HCT116 (cell line): ENCODE results near the gene NAPSA. TPM values are rescaled to one million over a fixed set of nuclear protein-coding genes. Genes with fewer than 3 reads are reported as not detected.

Source experiments
- ATAC-seq: fragments of 200-7000 bp; cut with Tn5 transposase; 2 replicates; pipeline ENCODE4 v1.9.1; 2020; ENCODE audit warnings: mild to moderate bottlenecking, moderate library complexity
- BruUV-seq: library from RNA; stranded (reverse); fragments of 400-500 nt; replicated peaks from 2 replicates; lab custom pipeline; 2021; lab: Mats Ljungman, UMichigan
- CTCF ChIA-PET: fragments of 300-600 bp; sonication (Branson Sonifier 250); formaldehyde crosslinking; loops from one replicate; lab custom pipeline; 2021; ENCODE audit warnings: antibody characterized with exemption; lab: Charles Lee
- POLR2A ChIA-PET: fragments of 300-600, 350-600 bp; sonication (Branson Sonifier 250); formaldehyde crosslinking; loops from one replicate; lab custom pipeline; 2021; ENCODE audit warnings: antibody characterized with exemption; lab: Charles Lee
- RAD21 ChIA-PET, 2 experiments: fragments of 300-600 bp; sonication (Branson Sonifier 250); formaldehyde crosslinking; loops; one replicate each; lab custom pipeline; 2023; ENCODE audit warnings: low total read pairs in 2 of 2; ENCODE audit not compliant: uncharacterized antibody in 2 of 2, unreplicated experiment in 2 of 2, low non-redundant PET in 1 of 2; lab: Charles Lee
- DNase-seq: peaks from one replicate; pipeline ENCODE4 v3.0.0-alpha.2; 2010; ENCODE audit warnings: low read depth, low spot score
- H2AFZ ChIP-seq: fragments of 200-600 bp; shearing (Covaris generic), sonication (generic); 2 replicates; pipeline ENCODE4 v1.6.1; 2017; ENCODE audit warnings: low read depth, mixed run types, mixed read lengths, antibody characterized with exemption, low read length; ENCODE audit not compliant: poor library complexity, severe bottlenecking
- H3K27ac ChIP-seq: 2 replicates; pipeline ENCODE4 v1.5.1; 2012; ENCODE audit warnings: low read depth, low read length
- H3K27me3 ChIP-seq: fragments of 200-600 bp; sonication (generic); 2 replicates; pipeline ENCODE4 v1.6.1; 2016; ENCODE audit warnings: mixed run types, low read length, mixed read lengths; ENCODE audit not compliant: insufficient read depth
- H3K36me3 ChIP-seq, 2 experiments: fragments of 200-500 bp in 1 of 2; fragments of 200-600 bp in 1 of 2; sonication (Bioruptor generic) in 1 of 2; sonication (generic) in 1 of 2; 2 replicates each; pipeline versions ENCODE4 v1.5.1 to v1.6.1; 2014 to 2016; ENCODE audit warnings: low read length in 2 of 2, inconsistent platforms in 1 of 2, mixed read lengths in 1 of 2, mixed run types in 1 of 2; ENCODE audit not compliant: insufficient read depth in 2 of 2, control insufficient read depth in 1 of 2
- H3K4me1 ChIP-seq, 2 experiments: fragments of 200-600 bp in 1 of 2; sonication (generic) in 1 of 2; 2 replicates each; pipeline versions ENCODE4 v1.5.1 to v1.6.1; 2012 to 2017; ENCODE audit warnings: low read length in 2 of 2, inconsistent platforms in 1 of 2, mild to moderate bottlenecking in 1 of 2, mixed read lengths in 1 of 2, mixed run types in 1 of 2, moderate library complexity in 1 of 2; ENCODE audit not compliant: insufficient read depth in 2 of 2, control insufficient read depth in 1 of 2
- H3K4me2 ChIP-seq: fragments of 200-600 bp; sonication (generic); 2 replicates; pipeline ENCODE4 v1.6.1; 2017; ENCODE audit warnings: mixed run types, low read length, mixed read lengths
- H3K4me3 ChIP-seq, 2 experiments: fragments of 200-600 bp in 1 of 2; sonication (generic) in 1 of 2; replicated peaks in 1 of 2; 2 replicates each; pipeline ENCODE4 v1.5.1; 2011 to 2016; ENCODE audit warnings: low read length in 2 of 2, control low read depth in 1 of 2, low read depth in 1 of 2, mild to moderate bottlenecking in 1 of 2, mixed read lengths in 1 of 2, mixed run types in 1 of 2
- H3K79me2 ChIP-seq: fragments of 200-600 bp; sonication (generic); 2 replicates; pipeline ENCODE4 v1.6.1; 2017; ENCODE audit warnings: mild to moderate bottlenecking, mixed run types, low read length, moderate library complexity, mixed read lengths; ENCODE audit not compliant: insufficient read depth
- H3K9ac ChIP-seq: fragments of 200-600 bp; sonication (generic); 2 replicates; pipeline ENCODE4 v1.6.1; 2016; ENCODE audit warnings: low read length, mixed read lengths
- H3K9me2 ChIP-seq: fragments of 200-600 bp; sonication (generic), shearing (Covaris generic); 2 replicates; pipeline ENCODE4 v1.6.1; 2017; ENCODE audit warnings: mixed run types, mild to moderate bottlenecking, moderate library complexity; ENCODE audit not compliant: insufficient read depth
- H3K9me3 ChIP-seq, 2 experiments: fragments of 200-500 bp in 1 of 2; fragments of 200-600 bp in 1 of 2; sonication (Bioruptor generic) in 1 of 2; sonication (generic) in 1 of 2; 2 replicates each; pipeline ENCODE4 v1.6.1; 2014 to 2017; ENCODE audit warnings: low read length in 2 of 2, mixed read lengths in 2 of 2, inconsistent platforms in 1 of 2, low read depth in 1 of 2, mild to moderate bottlenecking in 1 of 2, mixed run types in 1 of 2, moderate library complexity in 1 of 2; ENCODE audit not compliant: control insufficient read depth in 1 of 2, insufficient read depth in 1 of 2
- H4K20me1 ChIP-seq: fragments of 200-600 bp; sonication (generic), shearing (Covaris generic); 2 replicates; pipeline ENCODE4 v1.6.1; 2017; ENCODE audit warnings: mixed run types, mild to moderate bottlenecking, moderate library complexity; ENCODE audit not compliant: insufficient read depth
- CBX3 ChIP-seq: IDR thresholded peaks from 2 replicates; pipeline ENCODE4 v1.6.1; 2012; ENCODE audit warnings: low read depth
- CEBPB ChIP-seq: IDR thresholded peaks from 2 replicates; pipeline ENCODE4 v1.6.1; 2012; ENCODE audit warnings: low read depth
- EGR1 ChIP-seq: IDR thresholded peaks from 2 replicates; pipeline ENCODE4 v1.6.1; 2012; ENCODE audit warnings: low read depth
- EZH2 ChIP-seq: fragments of 200-600 bp; sonication (generic); IDR thresholded peaks from 2 replicates; pipeline ENCODE4 v1.6.1; 2017; ENCODE audit warnings: antibody characterized with exemption, mixed run types
- EZH2phosphoT487 ChIP-seq: fragments of 200-600 bp; IDR thresholded peaks from 2 replicates; pipeline ENCODE4 v1.6.1; 2018; ENCODE audit warnings: antibody characterized with exemption, borderline replicate concordance
- POLR2A ChIP-seq: IDR thresholded peaks from 2 replicates; pipeline ENCODE4 v1.7.0; 2011; ENCODE audit warnings: borderline replicate concordance; ENCODE audit not compliant: insufficient read depth, insufficient read length; ENCODE audit errors: extremely low read depth
- POLR2AphosphoS5 ChIP-seq: IDR thresholded peaks from 2 replicates; pipeline ENCODE4 v1.6.1; 2011; ENCODE audit warnings: mild to moderate bottlenecking, low read depth, low read length, moderate library complexity
- RAD21 ChIP-seq: IDR thresholded peaks from 2 replicates; pipeline ENCODE4 v1.6.1; 2012; ENCODE audit warnings: low read depth, mild to moderate bottlenecking
- SRF ChIP-seq: IDR thresholded peaks from 2 replicates; pipeline ENCODE4 v1.6.1; 2012; ENCODE audit warnings: low read depth
- TCF7L2 ChIP-seq: IDR thresholded peaks from 2 replicates; pipeline ENCODE4 v1.7.0; 2011; ENCODE audit warnings: borderline replicate concordance, inconsistent platforms; ENCODE audit not compliant: insufficient read depth, insufficient read length; ENCODE audit errors: extremely low read depth
- intact Hi-C: fragments of 100-400 bp; cut with micrococcal nuclease; formaldehyde crosslinking; loops from 2 replicates; pipeline ENCODE4 v1.10.0; 2022
- total RNA-seq: library from RNA; stranded (reverse); gene quantifications from one replicate; pipeline ENCODE4 v1.2.1, GENCODE V29; 2021; ENCODE audit not compliant: unreplicated experiment
- TF ChIP-seq, protein P1 (sequence below): IDR thresholded peaks from 2 replicates; pipeline ENCODE4 v1.6.1; 2012

Gene NAPSA
- total RNA-seq, 1 experiment from 2014 or later = 4.4 TPM

DNA sequence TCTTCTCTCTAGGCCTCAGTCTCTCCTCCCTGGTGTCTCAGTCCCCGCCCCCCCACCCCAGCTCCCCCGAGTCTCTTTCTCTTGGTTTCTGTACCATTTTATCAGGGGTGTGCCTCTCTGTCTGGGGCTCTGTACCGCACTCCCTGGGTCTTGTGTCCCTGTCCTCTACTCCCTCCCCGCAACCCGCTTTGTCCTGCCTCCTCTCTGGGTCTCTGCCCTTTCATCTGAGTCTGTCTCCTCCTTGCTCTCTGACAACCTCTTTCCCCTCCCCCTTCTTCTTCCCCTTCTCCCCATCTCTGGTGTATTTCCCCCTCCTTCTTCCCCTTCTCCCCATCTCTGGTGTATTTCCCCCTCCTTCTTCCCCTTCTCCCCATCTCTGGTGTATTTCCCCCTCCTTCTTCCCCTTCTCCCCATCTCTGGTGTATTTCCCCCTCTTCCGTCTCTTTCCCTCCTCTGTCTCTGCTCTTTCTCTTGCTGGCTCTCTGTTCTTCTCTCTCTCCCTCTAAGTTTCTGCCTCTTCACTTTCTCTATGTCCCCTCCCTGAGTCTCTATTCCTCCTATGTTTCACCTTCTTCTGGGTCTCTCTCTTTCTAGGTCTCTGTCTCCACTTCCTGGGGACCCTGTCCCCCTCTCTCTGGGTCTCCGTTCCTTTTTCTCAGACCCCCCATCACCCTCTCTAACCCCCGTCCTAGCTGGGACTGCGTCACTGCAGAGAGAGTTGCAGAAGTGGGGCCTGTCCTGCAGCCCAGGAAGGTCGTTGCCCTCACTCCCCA, 34.0 kb downstream of the NAPSA start:
- H3K27ac ChIP-seq = no peak overlapping the region
- intact Hi-C loops = no loop called here
- CTCF ChIA-PET = no interaction called here

DNA sequence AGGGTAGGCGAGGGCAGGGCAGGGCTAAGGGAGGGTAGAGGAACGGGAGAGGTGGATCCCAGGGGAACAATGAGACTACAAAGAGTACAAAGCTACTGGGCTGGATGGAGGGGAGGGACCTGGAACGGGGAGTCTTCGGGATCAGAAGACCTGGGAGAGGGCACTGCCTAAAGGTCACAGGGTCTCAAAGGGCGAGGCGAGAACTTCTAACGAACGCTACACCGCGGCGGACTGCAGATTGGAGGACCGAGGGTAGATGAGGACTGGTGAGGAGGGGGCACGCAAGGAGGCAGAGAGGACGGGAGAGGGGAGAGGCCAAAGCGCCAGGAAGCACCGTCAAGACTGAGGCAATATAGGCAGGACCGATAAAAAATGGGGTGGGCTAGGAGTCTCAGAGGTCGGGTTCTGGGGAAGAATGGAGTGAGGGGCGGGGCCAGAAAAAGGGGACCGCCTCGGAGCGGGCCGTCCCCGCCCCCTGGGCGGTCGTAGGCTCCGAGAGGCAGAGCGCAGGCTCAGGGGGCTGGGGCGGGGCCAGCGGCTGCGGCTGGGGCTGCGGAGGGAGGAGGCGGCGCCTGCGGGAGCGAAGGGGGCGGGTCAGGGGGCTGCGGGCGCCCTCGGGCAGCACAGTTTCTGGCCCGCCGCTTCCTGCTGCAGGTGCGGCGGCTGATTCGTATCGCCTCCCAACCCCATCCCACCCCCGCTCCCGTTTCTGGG, 34.9 kb downstream of the NAPSA start:
- CTCF ChIA-PET = no interaction called here

More for the DNA sequence above, 34.0 kb downstream of the NAPSA start:
- H3K27me3 ChIP-seq = no peaks in the 10 kb centered on the region
- POLR2A ChIA-PET = no interaction called here
- no peaks in the 10 kb centered on the region for H4K20me1 ChIP-seq
- peak overlapping the region; percentile 27 for H3K9ac ChIP-seq
- H3K9me3 ChIP-seq = no peaks in the 10 kb centered on the region
- ATAC-seq = no peak
- no peak for DNase-seq
- BruUV-seq = no TSS peak
- peak overlapping the region; percentile 43 to 55 for H3K4me3 ChIP-seq
- H3K9me2 ChIP-seq = no peaks in the 10 kb centered on the region
- no peaks in the 10 kb centered on the region for H3K36me3 ChIP-seq
- RAD21 ChIA-PET = no interaction called here
- TF ChIP-seq RAD21 = no peak
- TF ChIP-seq SRF = no peak
- TF ChIP-seq POLR2AphosphoS5 = no peak
- TF ChIP-seq TCF7L2 = no peak
- no peak for TF ChIP-seq CBX3
- TF ChIP-seq EZH2phosphoT487 = no peak
- TF ChIP-seq, protein P1, sequence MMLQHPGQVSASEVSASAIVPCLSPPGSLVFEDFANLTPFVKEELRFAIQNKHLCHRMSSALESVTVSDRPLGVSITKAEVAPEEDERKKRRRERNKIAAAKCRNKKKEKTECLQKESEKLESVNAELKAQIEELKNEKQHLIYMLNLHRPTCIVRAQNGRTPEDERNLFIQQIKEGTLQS = no peak
- TF ChIP-seq EGR1 = no peak
- TF ChIP-seq POLR2A = no peak
- H3K4me2 ChIP-seq = peak overlapping the region; percentile 86
- peaks cover 3% of the 10 kb centered on the region; the same call in 1 of the 2 replicates for H3K79me2 ChIP-seq
- H2AFZ ChIP-seq = no peak overlapping the region
- H3K4me1 ChIP-seq = peaks cover 30 to 70% of the 10 kb centered on the region in 2 experiments

More for the DNA sequence above, 34.9 kb downstream of the NAPSA start:
- intact Hi-C loops = no loop called here
- Histone ChIP-seq H3K4me2 (peak overlapping the region; percentile 86), H2AFZ (no peak overlapping the region), H3K4me1 (peaks cover 30 to 74% of the 10 kb centered on the region in 2 experiments), H3K27me3 (no peaks in the 10 kb centered on the region), H4K20me1 (no peaks in the 10 kb centered on the region), H3K4me3 (peak overlapping the region; percentile 55 to 62), H3K9ac (peak overlapping the region; percentile 49)
- RAD21 ChIA-PET = no interaction called here
- POLR2A ChIA-PET = no interaction called here
- peak; percentile 46 for ATAC-seq
- DNase-seq = peak; percentile 53
- BruUV-seq = no TSS peak
- TF ChIP-seq CEBPB (no peak), POLR2A (peak; percentile 3), TCF7L2 (no peak), EZH2 (no peak), POLR2AphosphoS5 (peak; percentile 47; the same call in 1 of the 2 replicates), EGR1 (no peak), SRF (no peak)
- TF ChIP-seq, all 23 proteins: peak for 2
- Histone ChIP-seq H3K9me2 (no peaks in the 10 kb centered on the region), H3K36me3 (no peaks in the 10 kb centered on the region), H3K27ac (peak overlapping the region; percentile 81), H3K79me2 (peaks cover 3% of the 10 kb centered on the region; the same call in 1 of the 2 replicates), H3K9me3 (no peaks in the 10 kb centered on the region)
